GM23248 (cell line): ENCODE data around the gene HNRNPD.

ENCODE experiments used
- EZH2 ChIP-seq: fragments of 200-600 bp; sonication (generic); IDR thresholded peaks from 2 replicates; pipeline ENCODE4 v1.6.1; 2018; ENCODE audit warnings: antibody characterized with exemption, mild to moderate bottlenecking; ENCODE audit not compliant: insufficient read depth, poor library complexity, severe bottlenecking
- EZH2phosphoT487 ChIP-seq: fragments of 200-600 bp; sonication (generic); IDR thresholded peaks from 2 replicates; pipeline ENCODE4 v1.6.1; 2018; ENCODE audit warnings: antibody characterized with exemption, moderate library complexity, mild to moderate bottlenecking, low read depth; ENCODE audit not compliant: insufficient read depth

DNA sequence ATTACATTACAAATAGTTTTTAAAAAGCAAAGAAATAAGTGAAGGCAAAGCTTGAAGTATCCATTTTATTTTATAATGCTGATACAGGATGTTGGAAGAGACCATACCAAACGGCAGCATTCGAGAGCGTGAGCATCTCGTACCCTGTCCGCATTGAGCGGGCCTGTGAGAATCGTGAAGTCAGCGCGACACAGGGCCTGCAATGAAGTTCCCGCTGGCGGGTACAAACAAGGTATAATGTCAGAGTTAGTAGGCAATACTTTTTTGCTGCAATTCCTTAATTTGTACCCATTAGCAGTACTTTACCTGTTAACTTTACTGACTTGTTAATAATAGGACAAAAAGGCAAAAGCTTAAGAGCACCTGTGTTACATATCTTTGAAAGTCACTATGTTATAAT, 19.0 kb downstream of the HNRNPD start:
- TF ChIP-seq EZH2phosphoT487 (no peak), EZH2 (no peak)
